Kidney epithelial cell (primary cell): ENCODE data around the gene LTBP1. TPM values are rescaled to one million over a fixed set of nuclear protein-coding genes. Genes with fewer than 3 reads are reported as not detected.
"Not testable (repeated sequence)": the region's sequence is repeated elsewhere in the genome, so short reads cannot be mapped to it uniquely, and the experiment has no call there.

Experiments
- DNase-seq: peaks from one replicate; pipeline ENCODE4 v3.0.0-alpha.2; 2010; ENCODE audit warnings: low read depth
- H3K27me3 ChIP-seq: 2 replicates; pipeline ENCODE4 v1.6.0; 2011; ENCODE audit warnings: low read length; ENCODE audit not compliant: control insufficient read depth, insufficient read depth
- H3K36me3 ChIP-seq: 2 replicates; pipeline ENCODE4 v1.5.1; 2011; ENCODE audit warnings: low read length; ENCODE audit not compliant: control insufficient read depth, insufficient read depth
- H3K4me3 ChIP-seq: 2 replicates; pipeline ENCODE4 v1.5.1; 2011; ENCODE audit warnings: low read depth, mild to moderate bottlenecking, control low read depth, low read length
- total RNA-seq: library from RNA; depleted of rRNA; stranded (reverse); fragments of >200 nt; gene quantifications from 2 replicates; pipeline ENCODE4 v1.2.3, GENCODE V29; 2015
- TF ChIP-seq, protein P1 (sequence below): IDR thresholded peaks from 2 replicates; pipeline ENCODE4 v1.5.1; 2011; ENCODE audit warnings: mild to moderate bottlenecking, moderate library complexity, low read length, control low read depth, inconsistent platforms; ENCODE audit not compliant: insufficient read depth, poor library complexity, severe bottlenecking

The LTBP1 gene
- total RNA-seq, 1 donor from 2014 or later, result 39.3 TPM

DNA sequence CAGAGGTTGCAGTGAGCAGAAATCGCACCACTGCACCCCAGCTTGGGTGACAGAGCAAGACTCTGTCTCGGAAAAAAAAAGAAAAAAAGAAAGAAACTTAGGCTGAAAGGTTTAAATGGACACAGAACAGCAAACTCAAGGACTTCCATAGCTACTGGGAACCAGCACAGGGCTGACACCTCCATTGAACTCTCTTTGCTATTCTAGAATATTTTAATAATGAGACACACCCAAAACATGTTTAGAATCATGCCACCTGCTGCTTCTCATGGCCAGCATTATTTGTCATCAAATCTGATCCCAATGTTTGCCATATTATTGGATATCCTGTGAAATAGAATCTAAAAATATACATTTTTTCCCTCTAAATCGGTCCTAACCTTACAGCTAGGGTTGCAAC is 42.7 kb upstream of the LTBP1 start:
- Histone ChIP-seq H3K36me3 (no peaks in the 10 kb centered on the region), H3K27me3 (peaks cover 2% of the 10 kb centered on the region), H3K4me3 (no peak overlapping the region)
- TF ChIP-seq, protein P1, sequence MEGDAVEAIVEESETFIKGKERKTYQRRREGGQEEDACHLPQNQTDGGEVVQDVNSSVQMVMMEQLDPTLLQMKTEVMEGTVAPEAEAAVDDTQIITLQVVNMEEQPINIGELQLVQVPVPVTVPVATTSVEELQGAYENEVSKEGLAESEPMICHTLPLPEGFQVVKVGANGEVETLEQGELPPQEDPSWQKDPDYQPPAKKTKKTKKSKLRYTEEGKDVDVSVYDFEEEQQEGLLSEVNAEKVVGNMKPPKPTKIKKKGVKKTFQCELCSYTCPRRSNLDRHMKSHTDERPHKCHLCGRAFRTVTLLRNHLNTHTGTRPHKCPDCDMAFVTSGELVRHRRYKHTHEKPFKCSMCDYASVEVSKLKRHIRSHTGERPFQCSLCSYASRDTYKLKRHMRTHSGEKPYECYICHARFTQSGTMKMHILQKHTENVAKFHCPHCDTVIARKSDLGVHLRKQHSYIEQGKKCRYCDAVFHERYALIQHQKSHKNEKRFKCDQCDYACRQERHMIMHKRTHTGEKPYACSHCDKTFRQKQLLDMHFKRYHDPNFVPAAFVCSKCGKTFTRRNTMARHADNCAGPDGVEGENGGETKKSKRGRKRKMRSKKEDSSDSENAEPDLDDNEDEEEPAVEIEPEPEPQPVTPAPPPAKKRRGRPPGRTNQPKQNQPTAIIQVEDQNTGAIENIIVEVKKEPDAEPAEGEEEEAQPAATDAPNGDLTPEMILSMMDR, result no peak
- no peak for DNase-seq

DNA sequence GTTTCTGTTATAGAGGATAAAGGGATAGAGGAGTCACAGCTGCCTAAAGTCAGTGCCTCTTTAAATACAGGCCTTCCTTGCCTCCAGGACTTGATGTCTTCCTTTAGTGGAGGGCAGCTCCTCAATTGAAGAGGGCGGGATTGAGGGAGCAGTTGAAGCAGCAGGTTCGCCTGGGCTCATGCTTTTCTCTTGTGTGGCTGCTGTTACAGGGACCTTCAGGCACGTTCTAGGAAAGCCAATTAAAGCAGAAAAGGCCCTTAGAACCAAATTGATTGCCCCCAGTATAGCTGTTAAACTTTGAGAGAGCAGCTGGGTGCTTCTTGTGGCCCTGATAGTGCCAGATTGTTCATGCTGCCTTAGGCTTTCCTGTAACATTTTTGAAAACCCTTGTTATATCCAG is 42.0 kb upstream of the LTBP1 start:
- TF ChIP-seq, protein P1, result no peak
- DNase-seq, result no peak
- Histone ChIP-seq H3K4me3 (no peak overlapping the region), H3K27me3 (peaks cover 2% of the 10 kb centered on the region), H3K36me3 (no peaks in the 10 kb centered on the region)

GRCh38 chr2:32905270-32905669 is 41.5 kb upstream of the LTBP1 start:
- Histone ChIP-seq H3K27me3 (peaks cover 2% of the 10 kb centered on the region), H3K4me3 (no peak overlapping the region), H3K36me3 (no peaks in the 10 kb centered on the region)
- no peak for DNase-seq
- TF ChIP-seq, protein P1, result no peak

- no peak overlapping the region for H3K4me3 ChIP-seq
- TF ChIP-seq, protein P1, result no peak
- no peaks in the 10 kb centered on the region for H3K27me3 ChIP-seq
- no peak for DNase-seq
- no peaks in the 10 kb centered on the region for H3K36me3 ChIP-seq
These were observed 35.7 kb upstream of the LTBP1 start for GRCh38 chr2:32910883-32911598.

DNA sequence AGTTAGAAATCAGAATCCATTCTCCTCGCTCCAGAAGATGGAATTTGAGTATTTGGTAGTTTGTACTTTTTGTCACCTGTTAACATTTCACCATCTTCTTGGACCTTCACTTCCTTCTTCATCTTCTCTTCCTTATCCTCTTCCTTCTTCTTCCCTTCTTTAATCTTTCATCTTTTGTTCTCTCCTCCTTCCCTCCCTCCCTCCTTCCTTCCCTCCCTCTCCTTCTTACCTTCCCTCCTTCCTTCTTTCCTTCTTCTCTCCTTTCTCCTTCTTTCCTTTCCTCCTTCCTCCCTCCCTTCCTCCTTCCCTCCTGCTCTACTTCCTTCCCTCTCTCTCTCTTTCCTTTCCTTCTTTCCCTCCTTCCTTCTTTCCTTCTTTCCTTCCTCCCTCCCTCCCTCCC is 31.1 kb upstream of the LTBP1 start:
- Histone ChIP-seq H3K36me3 (no peaks in the 10 kb centered on the region), H3K27me3 (no peaks in the 10 kb centered on the region), H3K4me3 (no peak overlapping the region)
- DNase-seq, result no peak
- TF ChIP-seq, protein P1, result no peak

- no peak overlapping the region for H3K4me3 ChIP-seq
- H3K27me3 ChIP-seq, result no peaks in the 10 kb centered on the region
- no peaks in the 10 kb centered on the region for H3K36me3 ChIP-seq
- TF ChIP-seq, protein P1, result no peak
- DNase-seq, result no peak
These were observed 28.0 kb upstream of the LTBP1 start for GRCh38 chr2:32918774-32919173.

DNA sequence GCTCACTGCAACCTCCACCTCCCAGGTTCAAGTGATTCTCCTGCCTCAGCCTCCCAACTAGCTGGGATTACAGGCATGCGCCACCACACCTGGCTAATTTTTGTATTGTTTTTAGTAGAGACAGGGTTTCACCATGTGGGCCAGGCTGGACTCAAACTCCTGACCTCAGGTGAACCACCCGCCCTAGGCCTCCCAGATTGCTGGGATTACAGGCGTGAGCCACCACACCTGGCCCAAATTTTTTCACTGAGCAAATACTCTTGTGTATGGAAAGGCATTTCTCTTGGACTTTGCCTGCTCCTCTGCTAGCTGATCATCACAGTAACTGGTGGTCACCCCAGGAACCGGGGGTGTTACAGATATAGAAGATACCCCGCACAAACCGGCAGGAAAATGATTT is 26.9 kb upstream of the LTBP1 start:
- H3K27me3 ChIP-seq, H3K4me3 ChIP-seq, H3K36me3 ChIP-seq, DNase-seq: not testable (repeated sequence)

GRCh38 chr2:32921486-32921885 is 25.3 kb upstream of the LTBP1 start:
- not testable (repeated sequence) for H3K27me3 ChIP-seq, H3K4me3 ChIP-seq, H3K36me3 ChIP-seq, DNase-seq
